Uterus (tissue), 4 donors: ENCODE results near the gene COL4A3. TPM values are rescaled to one million over a fixed set of nuclear protein-coding genes. Genes with fewer than 3 reads are reported as not detected.
A peak's percentile ranks its signal among the peaks of the same experiment; 100 is the strongest.
"Not testable (repeated sequence)": the region's sequence is repeated elsewhere in the genome, so short reads cannot be mapped to it uniquely, and the experiment has no call there.

Source experiments
- DNase-seq, 2 donors: peaks; one replicate each; pipeline ENCODE4 v3.0.0-alpha.2; 2019 to 2020
- H3K27ac ChIP-seq, 2 donors: fragments of 200-600 bp; sonication (generic); 1 replicate in 1 of 2; 2 replicates in 1 of 2; pipeline ENCODE4 v1.5.1; 2016 to 2018
- H3K27me3 ChIP-seq, 2 donors: fragments of 200-600 bp; sonication (generic); one replicate each; pipeline ENCODE4 v1.5.1; 2018 to 2019; ENCODE audit warnings: control low read depth in 1 of 2
- H3K36me3 ChIP-seq, 2 donors: fragments of 200-600 bp; sonication (generic); one replicate each; pipeline ENCODE4 v1.5.1; 2019; ENCODE audit warnings: control low read depth in 1 of 2
- H3K4me1 ChIP-seq, 2 donors: fragments of 200-600 bp; sonication (generic); one replicate each; pipeline ENCODE4 v1.5.1; 2018 to 2019; ENCODE audit warnings: control low read depth in 1 of 2
- H3K4me3 ChIP-seq, 2 donors: fragments of 200-600 bp; sonication (generic); 1 replicate in 1 of 2; 2 replicates in 1 of 2; pipeline ENCODE4 v1.5.1; 2018 to 2019; ENCODE audit warnings: mild to moderate bottlenecking in 1 of 2
- H3K9me3 ChIP-seq, 2 donors: fragments of 200-600 bp; sonication (generic); one replicate each; pipeline ENCODE4 v1.5.1; 2019; ENCODE audit warnings: control low read depth in 1 of 2
- POLR2A ChIP-seq, 2 donors: fragments of 450-650 bp; IDR thresholded peaks; one replicate each; pipeline ENCODE4 v1.6.1; 2016; ENCODE audit warnings: antibody characterized with exemption in 2 of 2, mild to moderate bottlenecking in 1 of 2, moderate library complexity in 1 of 2
- intact Hi-C: fragments of 100-400 bp; cut with DNase I; formaldehyde crosslinking; loops from one replicate; pipeline ENCODE4 v1.15.1; 2023; ENCODE audit warnings: low total_unique reads
- total RNA-seq, 4 donors: library from RNA; depleted of rRNA in 3 of 4; stranded (reverse); fragments of >200 nt in 3 of 4; gene quantifications; one replicate each; pipeline versions ENCODE4 v1.1.0 to v1.2.4, GENCODE V29; 2014 to 2023
- TF ChIP-seq, protein P1 (sequence below), 4 experiments: fragments of 200-600 bp in 2 of 4; fragments of 450-650 bp in 2 of 4; sonication (generic) in 2 of 4; IDR thresholded peaks; one replicate each; pipeline ENCODE4 v1.5.1; 2016 to 2019; ENCODE audit warnings: antibody characterized with exemption in 4 of 4, mild to moderate bottlenecking in 2 of 4, moderate library complexity in 1 of 4
- donor health status: DM: yes; HTN: yes; CAD: no.

COL4A3 gene
- total RNA-seq, 4 donors from 2014 or later, result 0.26 to 7.6 (median 3.5) TPM

DNA sequence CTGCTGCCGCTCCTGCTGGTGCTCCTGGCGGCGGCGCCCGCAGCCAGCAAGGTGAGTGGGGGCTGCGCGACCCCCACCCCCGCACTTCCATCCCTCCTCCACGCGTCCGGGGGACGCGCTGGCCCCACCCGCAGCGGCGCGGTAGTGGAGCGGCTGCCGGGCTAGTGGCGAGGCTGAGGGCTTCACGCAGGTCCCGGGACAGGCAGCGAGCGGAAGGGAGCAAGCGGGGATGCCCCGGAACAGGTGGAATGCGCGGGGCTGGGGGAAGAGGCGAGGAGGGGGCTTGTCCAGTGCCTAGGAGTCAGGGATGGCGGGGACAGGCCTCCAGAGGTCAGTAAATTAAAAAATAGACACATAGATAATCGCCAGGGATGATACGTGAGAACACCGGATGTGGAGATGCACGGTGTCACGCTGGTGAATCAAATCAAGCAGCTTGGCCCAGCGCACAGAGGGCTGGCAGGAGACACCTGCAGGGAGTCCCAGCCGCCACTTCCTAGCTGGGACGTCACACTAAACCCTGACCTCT, 403 bp downstream of the COL4A3 start:
- no peak for DNase-seq
- no peaks in the 10 kb centered on the region for H3K36me3 ChIP-seq
- no peaks in the 10 kb centered on the region for H3K27me3 ChIP-seq
- peak overlapping the region; percentile 9 to 51 for H3K4me3 ChIP-seq
- intact Hi-C loops, result no loop called here
- no peak for TF ChIP-seq POLR2A (IDR thresholded peaks at IDR 0.05)
- TF ChIP-seq, protein P1, sequence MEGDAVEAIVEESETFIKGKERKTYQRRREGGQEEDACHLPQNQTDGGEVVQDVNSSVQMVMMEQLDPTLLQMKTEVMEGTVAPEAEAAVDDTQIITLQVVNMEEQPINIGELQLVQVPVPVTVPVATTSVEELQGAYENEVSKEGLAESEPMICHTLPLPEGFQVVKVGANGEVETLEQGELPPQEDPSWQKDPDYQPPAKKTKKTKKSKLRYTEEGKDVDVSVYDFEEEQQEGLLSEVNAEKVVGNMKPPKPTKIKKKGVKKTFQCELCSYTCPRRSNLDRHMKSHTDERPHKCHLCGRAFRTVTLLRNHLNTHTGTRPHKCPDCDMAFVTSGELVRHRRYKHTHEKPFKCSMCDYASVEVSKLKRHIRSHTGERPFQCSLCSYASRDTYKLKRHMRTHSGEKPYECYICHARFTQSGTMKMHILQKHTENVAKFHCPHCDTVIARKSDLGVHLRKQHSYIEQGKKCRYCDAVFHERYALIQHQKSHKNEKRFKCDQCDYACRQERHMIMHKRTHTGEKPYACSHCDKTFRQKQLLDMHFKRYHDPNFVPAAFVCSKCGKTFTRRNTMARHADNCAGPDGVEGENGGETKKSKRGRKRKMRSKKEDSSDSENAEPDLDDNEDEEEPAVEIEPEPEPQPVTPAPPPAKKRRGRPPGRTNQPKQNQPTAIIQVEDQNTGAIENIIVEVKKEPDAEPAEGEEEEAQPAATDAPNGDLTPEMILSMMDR (IDR thresholded peaks at IDR 0.05), result no peak
- H3K4me1 ChIP-seq, result peaks cover 0 to 13% of the 10 kb centered on the region in 2 donors
- H3K9me3 ChIP-seq, result no peaks in the 10 kb centered on the region
- peak overlapping the region in 1 of 2 donors; percentile 15 for H3K27ac ChIP-seq

DNA sequence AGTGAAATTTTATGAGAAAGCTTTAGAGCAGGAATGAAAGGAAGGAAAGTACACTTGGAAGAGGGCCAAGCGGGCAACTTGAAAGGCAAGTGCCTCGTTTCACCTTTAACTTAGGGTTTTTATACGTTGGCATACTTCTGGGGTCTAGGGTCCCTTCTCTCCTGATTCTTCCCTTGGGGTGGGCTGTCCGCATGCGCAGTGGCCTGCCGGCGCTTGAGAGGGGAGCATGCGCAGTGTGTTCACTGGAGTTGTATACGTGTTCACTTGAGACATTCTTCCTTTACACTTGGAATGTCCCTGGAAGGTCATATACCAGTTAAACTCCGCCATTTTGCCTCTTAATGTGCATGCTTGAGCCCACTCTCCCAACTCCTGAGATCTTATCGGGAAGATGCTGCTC, 7.4 kb downstream of the COL4A3 start:
- H3K27me3 ChIP-seq, H3K27ac ChIP-seq, H3K36me3 ChIP-seq, H3K9me3 ChIP-seq, H3K4me3 ChIP-seq, H3K4me1 ChIP-seq, DNase-seq, intact Hi-C loops: not testable (repeated sequence)

- H3K4me1 ChIP-seq, result no peaks in the 10 kb centered on the region
- H3K27me3 ChIP-seq, result no peaks in the 10 kb centered on the region
- no peaks in the 10 kb centered on the region for H3K9me3 ChIP-seq
- no peak for DNase-seq
- intact Hi-C loops, result no loop called here
- H3K27ac ChIP-seq, result no peak overlapping the region
- no peak overlapping the region for H3K4me3 ChIP-seq
- no peaks in the 10 kb centered on the region for H3K36me3 ChIP-seq
- no peak for TF ChIP-seq POLR2A (IDR thresholded peaks at IDR 0.05)
Observed at GRCh38 chr2:227177592-227178336, 13.3 kb downstream of the COL4A3 start.

GRCh38 chr2:227179988-227180685, 15.7 kb downstream of the COL4A3 start:
- H3K4me3 ChIP-seq, result no peak overlapping the region
- TF ChIP-seq, protein P1 (IDR thresholded peaks at IDR 0.05), result no peak
- TF ChIP-seq POLR2A (IDR thresholded peaks at IDR 0.05), result no peak
- intact Hi-C loops, result no loop called here
- H3K27me3 ChIP-seq, result no peaks in the 10 kb centered on the region
- no peaks in the 10 kb centered on the region for H3K36me3 ChIP-seq
- no peaks in the 10 kb centered on the region for H3K4me1 ChIP-seq
- no peaks in the 10 kb centered on the region for H3K9me3 ChIP-seq
- no peak for DNase-seq
- H3K27ac ChIP-seq, result no peak overlapping the region

DNA sequence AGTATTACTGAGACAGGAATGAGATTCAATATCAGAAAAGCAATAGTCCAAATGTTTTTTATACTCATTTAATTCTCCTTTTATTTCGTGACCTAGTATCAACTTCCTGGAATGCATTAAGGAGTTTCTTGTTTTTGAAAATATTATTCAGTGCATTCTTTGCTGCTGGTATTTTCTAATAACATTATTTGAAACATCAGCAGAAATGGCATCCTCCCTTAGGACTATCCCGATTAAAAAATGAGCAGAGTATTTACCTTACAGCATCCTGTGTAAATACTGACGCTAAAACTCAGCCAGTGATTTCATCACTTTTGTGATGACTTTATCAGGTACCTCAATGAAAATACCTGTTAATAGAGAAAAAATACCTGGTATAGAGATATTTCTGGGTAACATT, 16.3 kb downstream of the COL4A3 start:
- Histone ChIP-seq H3K4me1 (no peaks in the 10 kb centered on the region), H3K9me3 (no peaks in the 10 kb centered on the region), H3K27me3 (no peaks in the 10 kb centered on the region), H3K27ac (no peak overlapping the region), H3K36me3 (no peaks in the 10 kb centered on the region), H3K4me3 (no peak overlapping the region)
- intact Hi-C loops, result no loop called here
- no peak for DNase-seq
- TF ChIP-seq, protein P1 (IDR thresholded peaks at IDR 0.05), result no peak
- TF ChIP-seq POLR2A (IDR thresholded peaks at IDR 0.05), result no peak

DNA sequence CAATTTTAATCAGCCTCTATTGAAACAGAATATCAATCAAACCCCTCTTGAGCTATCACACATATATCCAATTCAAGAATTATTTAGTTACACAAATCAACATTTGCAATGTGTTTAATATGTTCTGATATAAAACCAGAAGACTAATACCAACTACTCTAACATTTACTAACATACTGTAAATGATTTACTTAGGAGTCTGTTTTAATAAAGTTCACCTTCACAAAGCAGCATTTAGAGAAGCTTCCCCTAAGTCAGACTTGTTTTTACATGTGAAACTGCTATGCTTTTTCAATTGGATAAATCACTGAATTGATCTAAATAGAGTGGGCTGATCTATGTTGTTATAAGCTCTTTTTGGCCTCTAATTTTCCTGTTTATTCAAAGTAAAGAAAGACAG, 18.3 kb downstream of the COL4A3 start:
- intact Hi-C loops, result no loop called here
- TF ChIP-seq, protein P1 (IDR thresholded peaks at IDR 0.05), result no peak
- no peak for TF ChIP-seq POLR2A (IDR thresholded peaks at IDR 0.05)
- H3K9me3 ChIP-seq, result no peaks in the 10 kb centered on the region

More for the DNA sequence above, 18.3 kb downstream of the COL4A3 start:
- no peaks in the 10 kb centered on the region for H3K27me3 ChIP-seq
- DNase-seq, result no peak
- H3K4me1 ChIP-seq, result no peaks in the 10 kb centered on the region
- H3K27ac ChIP-seq, result no peak overlapping the region
- H3K4me3 ChIP-seq, result no peak overlapping the region
- H3K36me3 ChIP-seq, result no peaks in the 10 kb centered on the region
